H9 (cell line): Measurements from ENCODE around the gene VANGL2. TPM values are rescaled to one million over a fixed set of nuclear protein-coding genes. Genes with fewer than 3 reads are reported as not detected.

Experiments used
- DNase-seq: peaks from one replicate; pipeline ENCODE4 v3.0.0-alpha.2; 2017
- H2AFZ ChIP-seq: one replicate; pipeline ENCODE4 v1.6.1; 2013; ENCODE audit warnings: mild to moderate bottlenecking, low read length, control low read depth, moderate library complexity
- H2AK5ac ChIP-seq: 2 replicates; pipeline ENCODE4 v1.6.1; 2013; ENCODE audit warnings: low read length, control low read depth, mixed read lengths; ENCODE audit not compliant: insufficient read length
- H2BK120ac ChIP-seq: one replicate; pipeline ENCODE4 v1.6.1; 2013; ENCODE audit warnings: low read depth, mild to moderate bottlenecking, low read length, control low read depth, inconsistent platforms; ENCODE audit not compliant: poor library complexity, severe bottlenecking
- H2BK12ac ChIP-seq: 2 replicates; pipeline ENCODE4 v1.6.1; 2013; ENCODE audit warnings: low read length, control low read depth, mixed read lengths, low read depth; ENCODE audit not compliant: insufficient read length
- H2BK15ac ChIP-seq: 2 replicates; pipeline ENCODE4 v1.6.1; 2013; ENCODE audit warnings: low read depth, low read length, control low read depth
- H2BK20ac ChIP-seq: one replicate; pipeline ENCODE4 v1.6.1; 2013; ENCODE audit warnings: low read depth, mild to moderate bottlenecking, low read length, control low read depth, inconsistent platforms; ENCODE audit not compliant: poor library complexity, severe bottlenecking
- H2BK5ac ChIP-seq: 2 replicates; pipeline ENCODE4 v1.6.1; 2013; ENCODE audit warnings: low read length, control low read depth, mixed read lengths; ENCODE audit not compliant: insufficient read length
- H3K14ac ChIP-seq: 2 replicates; pipeline ENCODE4 v1.6.1; 2013; ENCODE audit warnings: low read length, control low read depth; ENCODE audit not compliant: insufficient read depth
- H3K18ac ChIP-seq: 2 replicates; pipeline ENCODE4 v1.6.1; 2013; ENCODE audit warnings: low read depth, mild to moderate bottlenecking, mixed read lengths, low read length, control low read depth; ENCODE audit not compliant: insufficient read length
- H3K23ac ChIP-seq: 2 replicates; pipeline ENCODE4 v1.6.1; 2013; ENCODE audit warnings: low read length, control low read depth, mixed read lengths, low read depth; ENCODE audit not compliant: insufficient read length
- H3K23me2 ChIP-seq: 2 replicates; pipeline ENCODE4 v1.6.1; 2013; ENCODE audit warnings: low read depth, mild to moderate bottlenecking, mixed read lengths, low read length, control low read depth; ENCODE audit not compliant: insufficient read length, poor library complexity, severe bottlenecking
- H3K27ac ChIP-seq: 2 replicates; pipeline ENCODE4 v1.5.1; 2013; ENCODE audit warnings: low read length, control low read depth, mixed read lengths, low read depth; ENCODE audit not compliant: insufficient read length
- H3K27me3 ChIP-seq: 2 replicates; pipeline ENCODE4 v1.6.1; 2013; ENCODE audit warnings: low read length, control low read depth, inconsistent platforms; ENCODE audit not compliant: insufficient read depth
- H3K4ac ChIP-seq: 2 replicates; pipeline ENCODE4 v1.6.1; 2013; ENCODE audit warnings: low read depth, mild to moderate bottlenecking, control low read depth, inconsistent platforms, low read length, moderate library complexity
- H3K4me1 ChIP-seq: 2 replicates; pipeline ENCODE4 v1.6.1; 2013; ENCODE audit warnings: low read length, control low read depth, inconsistent platforms; ENCODE audit not compliant: insufficient read depth
- H3K4me2 ChIP-seq: 2 replicates; pipeline ENCODE4 v1.6.1; 2013; ENCODE audit warnings: low read length, control low read depth, mixed read lengths; ENCODE audit not compliant: insufficient read length, insufficient read depth
- H3K56ac ChIP-seq: 2 replicates; pipeline ENCODE4 v1.6.1; 2013; ENCODE audit warnings: low read depth, mild to moderate bottlenecking, mixed read lengths, low read length, control low read depth; ENCODE audit not compliant: insufficient read length
- H3K79me1 ChIP-seq: 2 replicates; pipeline ENCODE4 v1.6.1; 2013; ENCODE audit warnings: low read depth, mild to moderate bottlenecking, moderate library complexity, low read length, control low read depth, inconsistent platforms; ENCODE audit not compliant: insufficient read depth, poor library complexity, severe bottlenecking
- H3K79me2 ChIP-seq: 2 replicates; pipeline ENCODE4 v1.6.1; 2013; ENCODE audit warnings: low read length, control low read depth, inconsistent platforms; ENCODE audit not compliant: insufficient read depth
- H3K9ac ChIP-seq: 2 replicates; pipeline ENCODE4 v1.6.1; 2013; ENCODE audit warnings: low read length, control low read depth, mixed read lengths; ENCODE audit not compliant: insufficient read length; ENCODE audit errors: extremely low read depth
- H3K9me3 ChIP-seq: one replicate; pipeline ENCODE4 v1.6.1; 2013; ENCODE audit warnings: low read depth, low read length, inconsistent platforms; ENCODE audit not compliant: control insufficient read depth
- H3T11ph ChIP-seq: one replicate; pipeline ENCODE4 v1.6.1; 2013; ENCODE audit warnings: mild to moderate bottlenecking, low read length, control low read depth, inconsistent platforms
- H4K20me1 ChIP-seq: one replicate; pipeline ENCODE4 v1.6.1; 2013; ENCODE audit not compliant: control insufficient read depth, insufficient read length, insufficient read depth
- H4K5ac ChIP-seq: 2 replicates; pipeline ENCODE4 v1.6.1; 2013; ENCODE audit warnings: low read depth, mild to moderate bottlenecking, mixed read lengths, low read length, control low read depth; ENCODE audit not compliant: insufficient read length
- H4K8ac ChIP-seq: replicated peaks from 2 replicates; pipeline ENCODE4 v1.6.1; 2013; ENCODE audit warnings: low read length, control low read depth, mixed read lengths, low read depth; ENCODE audit not compliant: insufficient read length
- H4K91ac ChIP-seq: 2 replicates; pipeline ENCODE4 v1.6.1; 2013; ENCODE audit warnings: low read depth, mild to moderate bottlenecking, moderate library complexity, mixed read lengths, low read length, control low read depth; ENCODE audit not compliant: insufficient read length
- H3K27ac Mint-ChIP-seq, 3 experiments: 2 replicates in 2 of 3; 3 replicates in 1 of 3; pipeline ENCODE4 v1.8.0; 2020 to 2021; ENCODE audit warnings: mixed read lengths in 3 of 3, mild to moderate bottlenecking in 1 of 3, moderate library complexity in 1 of 3
- H3K27me3 Mint-ChIP-seq: 2 replicates; pipeline ENCODE4 v1.8.0; 2021; ENCODE audit warnings: low read depth, mild to moderate bottlenecking, moderate library complexity, mixed read lengths
- H3K36me3 Mint-ChIP-seq, 3 experiments: 2 replicates in 2 of 3; 3 replicates in 1 of 3; pipeline ENCODE4 v1.8.0; 2020 to 2021; ENCODE audit warnings: low read depth in 3 of 3, mixed read lengths in 3 of 3; ENCODE audit not compliant: insufficient read depth in 1 of 3
- H3K4me1 Mint-ChIP-seq, 2 experiments: 2 replicates each; pipeline ENCODE4 v1.8.0; 2020; ENCODE audit warnings: mixed read lengths in 2 of 2
- H3K4me3 Mint-ChIP-seq, 2 experiments: 2 replicates in 1 of 2; 3 replicates in 1 of 2; pipeline ENCODE4 v1.8.0; 2020 to 2021; ENCODE audit warnings: mild to moderate bottlenecking in 2 of 2, mixed read lengths in 2 of 2, moderate library complexity in 1 of 2
- H3K9me3 Mint-ChIP-seq, 2 experiments: 2 replicates in 1 of 2; 3 replicates in 1 of 2; pipeline ENCODE4 v1.8.0; 2020; ENCODE audit warnings: mild to moderate bottlenecking in 2 of 2, mixed read lengths in 2 of 2, moderate library complexity in 1 of 2
- WGBS: extraction: QIAGEN DNeasy Blood & Tissue Kit; methylation state at CpG from one replicate; pipeline ENCODE4 v1.1.7; 2013; ENCODE audit warnings: missing lambda C conversion rate, low lambda C conversion rate, mixed read lengths; ENCODE audit not compliant: insufficient read length; ENCODE audit errors: extremely low coverage; 5-methylcytosine and 5-hydroxymethylcytosine counted together
- total RNA-seq: library from RNA; stranded (reverse); gene quantifications from 2 replicates; pipeline ENCODE4 v1.2.1, GENCODE V29; 2021
- TF ChIP-seq, protein P1 (sequence below): fragments of 200-600 bp; sonication (generic); conservative IDR thresholded peaks from 3 replicates; pipeline ENCODE4 v1.8.0; 2021; ENCODE audit warnings: antibody characterized with exemption, mild to moderate bottlenecking

VANGL2 gene
- total RNA-seq, 1 experiment from 2014 or later, result 58.5 TPM

- Histone ChIP-seq H2BK12ac (no peak overlapping the region), H3K4ac (no peak overlapping the region), H2BK20ac (no peak overlapping the region), H3K79me1 (no peaks in the 10 kb centered on the region), H3K27me3 (no peaks in the 10 kb centered on the region), H2BK5ac (no peak overlapping the region), H4K8ac (no peak overlapping the region), H2BK120ac (no peak overlapping the region), H2AK5ac (no peak overlapping the region), H3K14ac (no peak overlapping the region), H3K23ac (no peak overlapping the region), H2AFZ (no peak overlapping the region), H2BK15ac (no peak overlapping the region), H3K27ac (no peak overlapping the region), H3K4me1 (no peaks in the 10 kb centered on the region; the same call in 1 of the 2 replicates), H3T11ph (no peak overlapping the region), H3K18ac (no peak overlapping the region), H3K4me2 (no peak overlapping the region), H4K5ac (no peak overlapping the region), H3K79me2 (no peaks in the 10 kb centered on the region), H4K91ac (no peak overlapping the region), H3K56ac (no peak overlapping the region), H4K20me1 (peaks cover 2% of the 10 kb centered on the region), H3K9me3 (no peaks in the 10 kb centered on the region), H3K23me2 (no peaks in the 10 kb centered on the region), H3K9ac (no peak overlapping the region)
- Mint-ChIP-seq H3K27me3 (no peaks in the 10 kb centered on the region), H3K4me3 (no peak overlapping the region), H3K27ac (peak overlapping the region in 2 of 3 experiments; percentile 5 to 32; a peak in 2 of 7 replicates), H3K9me3 (no peaks in the 10 kb centered on the region), H3K36me3 (peaks cover 34 to 77% (median 70%) of the 10 kb centered on the region in 3 experiments), H3K4me1 (peaks cover 19 to 22% of the 10 kb centered on the region in 2 experiments)
- no peak for DNase-seq
- TF ChIP-seq, protein P1, sequence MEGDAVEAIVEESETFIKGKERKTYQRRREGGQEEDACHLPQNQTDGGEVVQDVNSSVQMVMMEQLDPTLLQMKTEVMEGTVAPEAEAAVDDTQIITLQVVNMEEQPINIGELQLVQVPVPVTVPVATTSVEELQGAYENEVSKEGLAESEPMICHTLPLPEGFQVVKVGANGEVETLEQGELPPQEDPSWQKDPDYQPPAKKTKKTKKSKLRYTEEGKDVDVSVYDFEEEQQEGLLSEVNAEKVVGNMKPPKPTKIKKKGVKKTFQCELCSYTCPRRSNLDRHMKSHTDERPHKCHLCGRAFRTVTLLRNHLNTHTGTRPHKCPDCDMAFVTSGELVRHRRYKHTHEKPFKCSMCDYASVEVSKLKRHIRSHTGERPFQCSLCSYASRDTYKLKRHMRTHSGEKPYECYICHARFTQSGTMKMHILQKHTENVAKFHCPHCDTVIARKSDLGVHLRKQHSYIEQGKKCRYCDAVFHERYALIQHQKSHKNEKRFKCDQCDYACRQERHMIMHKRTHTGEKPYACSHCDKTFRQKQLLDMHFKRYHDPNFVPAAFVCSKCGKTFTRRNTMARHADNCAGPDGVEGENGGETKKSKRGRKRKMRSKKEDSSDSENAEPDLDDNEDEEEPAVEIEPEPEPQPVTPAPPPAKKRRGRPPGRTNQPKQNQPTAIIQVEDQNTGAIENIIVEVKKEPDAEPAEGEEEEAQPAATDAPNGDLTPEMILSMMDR, result no peak
- no CpG with 5 or more reads among the region's 4 CpGs for WGBS
Observed at GRCh38 chr1:160358073-160358472, 42.3 kb upstream of the VANGL2 start.
